Esophagus squamous epithelium (tissue), 5 donors: ENCODE data around the gene HPSE2. TPM values are rescaled to one million over a fixed set of nuclear protein-coding genes. Genes with fewer than 3 reads are reported as not detected.
"Not testable (repeated sequence)": the region's sequence is repeated elsewhere in the genome, so short reads cannot be mapped to it uniquely, and the experiment has no call there.

Experiments used
- DNase-seq: peaks from one replicate; lab custom pipeline; 2025; lab: John Stamatoyannopoulos, UW
- H3K27ac ChIP-seq, 4 donors: fragments of 200-600 bp; sonication (generic); one replicate each; pipeline ENCODE4 v1.5.1; 2016 to 2019; ENCODE audit warnings: mild to moderate bottlenecking in 1 of 4
- H3K27me3 ChIP-seq, 4 donors: fragments of 200-600 bp; sonication (generic); 1 replicate in 3 of 4; 2 replicates in 1 of 4; pipeline versions ENCODE4 v1.5.1 to v1.6.0; 2017 to 2021; ENCODE audit warnings: antibody characterized with exemption in 1 of 4
- H3K36me3 ChIP-seq, 3 donors: fragments of 200-600 bp; sonication (generic); one replicate each; pipeline ENCODE4 v1.5.1; 2016 to 2019
- H3K4me1 ChIP-seq, 3 donors: fragments of 200-600 bp; sonication (generic); one replicate each; pipeline ENCODE4 v1.5.1; 2017 to 2019
- H3K4me3 ChIP-seq, 4 donors: fragments of 200-600 bp; sonication (generic); 1 replicate in 3 of 4; 2 replicates in 1 of 4; pipeline ENCODE4 v1.5.1; 2016 to 2019; ENCODE audit warnings: mild to moderate bottlenecking in 2 of 4, moderate library complexity in 1 of 4
- H3K9me3 ChIP-seq, 3 donors: fragments of 200-600 bp; sonication (generic); one replicate each; pipeline ENCODE4 v1.5.1; 2016 to 2019
- CTCF ChIP-seq, 6 experiments: fragments of 450-650 bp in 4 of 6; fragments of 200-600 bp in 2 of 6; sonication (generic) in 2 of 6; IDR thresholded peaks; one replicate each; pipeline ENCODE4 v1.5.1; 2016 to 2019; ENCODE audit warnings: antibody characterized with exemption in 6 of 6, mild to moderate bottlenecking in 4 of 6, moderate library complexity in 4 of 6
- POLR2A ChIP-seq, 4 donors: fragments of 450-650 bp; IDR thresholded peaks; one replicate each; pipeline ENCODE4 v1.6.1; 2017; ENCODE audit warnings: antibody characterized with exemption in 4 of 4, mild to moderate bottlenecking in 4 of 4, moderate library complexity in 3 of 4
- WGBS, 2 donors: methylation state at CpG; one replicate each; pipeline ENCODE4 v1.1.5; 2018; 5-methylcytosine and 5-hydroxymethylcytosine counted together
- intact Hi-C: fragments of 100-400 bp; cut with DNase I; formaldehyde crosslinking; loops from one replicate; pipeline ENCODE4 v1.15.0; 2022
- total RNA-seq, 4 donors: library from RNA; depleted of rRNA; stranded (reverse); fragments of >200 nt; gene quantifications; one replicate each; pipeline ENCODE4 v1.1.0, GENCODE V29; 2016
- donor health status: DM: yes; HTN: yes; CAD: no.

Gene HPSE2
- total RNA-seq, 4 donors from 2014 or later, result 0.47 to 5.3 (median 2.6) TPM

GRCh38 chr10:99002392-99002791 lies 233.3 kb downstream of the HPSE2 start:
- TF ChIP-seq POLR2A (IDR thresholded peaks at IDR 0.05) (no peak), CTCF (IDR thresholded peaks at IDR 0.05) (no peak)
- H3K4me3 ChIP-seq, result no peak overlapping the region
- intact Hi-C loops, result no loop called here
- peaks cover 0 to 4% (median 0%) of the 10 kb centered on the region in 3 donors for H3K9me3 ChIP-seq
- H3K27ac ChIP-seq, result no peak overlapping the region
- no peaks in the 10 kb centered on the region for H3K36me3 ChIP-seq
- no peaks in the 10 kb centered on the region for H3K27me3 ChIP-seq
- DNase-seq, result no peak
- no peaks in the 10 kb centered on the region for H3K4me1 ChIP-seq
- 69 to 88% methylated on average over 1 of the region's 1 CpG for WGBS, 2 donors

GRCh38 chr10:98997596-98997995 lies 238.1 kb downstream of the HPSE2 start:
- Histone ChIP-seq H3K9me3 (no peaks in the 10 kb centered on the region), H3K27me3 (no peaks in the 10 kb centered on the region), H3K4me1 (no peaks in the 10 kb centered on the region), H3K36me3 (no peaks in the 10 kb centered on the region), H3K27ac (no peak overlapping the region), H3K4me3 (no peak overlapping the region)
- intact Hi-C loops, result no loop called here
- 67 to 69% methylated on average over 4 of the region's 4 CpGs for WGBS, 2 donors
- TF ChIP-seq CTCF (IDR thresholded peaks at IDR 0.05) (no peak), POLR2A (IDR thresholded peaks at IDR 0.05) (no peak)
- DNase-seq, result no peak

GRCh38 chr10:98994030-98994429 lies 241.6 kb downstream of the HPSE2 start:
- H3K27ac ChIP-seq, result no peak overlapping the region
- no peak for DNase-seq
- H3K4me3 ChIP-seq, result no peak overlapping the region
- TF ChIP-seq POLR2A (IDR thresholded peaks at IDR 0.05) (no peak), CTCF (IDR thresholded peaks at IDR 0.05) (no peak)
- H3K27me3 ChIP-seq, result no peaks in the 10 kb centered on the region
- intact Hi-C loops, result no loop called here
- no peaks in the 10 kb centered on the region for H3K36me3 ChIP-seq
- H3K4me1 ChIP-seq, result no peaks in the 10 kb centered on the region
- no peaks in the 10 kb centered on the region for H3K9me3 ChIP-seq

- H3K9me3 ChIP-seq, H3K4me1 ChIP-seq, H3K27me3 ChIP-seq, DNase-seq, intact Hi-C loops, H3K36me3 ChIP-seq, H3K27ac ChIP-seq, H3K4me3 ChIP-seq: not testable (repeated sequence)
- whole genome bisulfite sequencing, 2 donors, result 49% methylated on average over 4 of the region's 9 CpGs; no CpG with 5 or more reads in 1 of the 2 donors
Observed at GRCh38 chr10:98983751-98984150, 251.9 kb downstream of the HPSE2 start.

- intact Hi-C loops, result no loop called here
- Histone ChIP-seq H3K27me3 (no peaks in the 10 kb centered on the region), H3K4me1 (no peaks in the 10 kb centered on the region), H3K9me3 (no peaks in the 10 kb centered on the region), H3K27ac (no peak overlapping the region), H3K36me3 (no peaks in the 10 kb centered on the region), H3K4me3 (no peak overlapping the region)
- no peak for DNase-seq
- no peak for TF ChIP-seq POLR2A (IDR thresholded peaks at IDR 0.05)
- 51 to 55% methylated on average over 5 of the region's 5 CpGs for WGBS, 2 donors
Observed at GRCh38 chr10:98980353-98980752, 255.3 kb downstream of the HPSE2 start.

- no peaks in the 10 kb centered on the region for H3K27me3 ChIP-seq
- TF ChIP-seq CTCF (IDR thresholded peaks at IDR 0.05), result no peak
- TF ChIP-seq POLR2A (IDR thresholded peaks at IDR 0.05), result no peak
- H3K36me3 ChIP-seq, result no peaks in the 10 kb centered on the region
- no peak for DNase-seq
- WGBS, 2 donors, result 51 to 52% methylated on average over 2 of the region's 2 CpGs
- no peak overlapping the region for H3K4me3 ChIP-seq
- intact Hi-C loops, result no loop called here
- no peaks in the 10 kb centered on the region for H3K4me1 ChIP-seq
- H3K27ac ChIP-seq, result no peak overlapping the region
- no peaks in the 10 kb centered on the region for H3K9me3 ChIP-seq
Observed at GRCh38 chr10:98971464-98971863, 264.2 kb downstream of the HPSE2 start.
